Transverse colon (tissue), 4 donors: ENCODE measurements around the gene RPL41. TPM values are rescaled to one million over a fixed set of nuclear protein-coding genes. Genes with fewer than 3 reads are reported as not detected.

ENCODE experiments used
- DNase-seq: peaks from one replicate; pipeline ENCODE4 v3.0.0-alpha.2; 2019
- H3K27ac ChIP-seq, 4 donors: fragments of 200-600 bp; sonication (generic); 2 replicates each; pipeline ENCODE4 v1.5.1; 2016 to 2018; ENCODE audit warnings: inconsistent platforms in 4 of 4
- H3K27me3 ChIP-seq: fragments of 200-600 bp; sonication (generic); 2 replicates; pipeline ENCODE4 v1.5.1; 2017; ENCODE audit warnings: inconsistent platforms
- H3K36me3 ChIP-seq, 4 donors: fragments of 200-600 bp; sonication (generic); 2 replicates each; pipeline ENCODE4 v1.5.1; 2017 to 2019; ENCODE audit warnings: inconsistent platforms in 4 of 4
- H3K4me1 ChIP-seq, 4 donors: fragments of 200-600 bp; sonication (generic); 2 replicates each; pipeline ENCODE4 v1.5.1; 2017 to 2020; ENCODE audit warnings: inconsistent platforms in 4 of 4
- H3K4me3 ChIP-seq, 4 donors: fragments of 200-600 bp; sonication (generic); 1 replicate in 1 of 4; 2 replicates in 3 of 4; pipeline versions ENCODE4 v1.5.1 to v1.6.1; 2017 to 2019; ENCODE audit warnings: inconsistent platforms in 4 of 4
- H3K9me3 ChIP-seq, 2 donors: fragments of 200-600 bp; sonication (generic); 2 replicates each; pipeline ENCODE4 v1.5.1; 2017 to 2019; ENCODE audit warnings: inconsistent platforms in 2 of 2
- CTCF ChIP-seq, 5 experiments: fragments of 200-600 bp in 3 of 5; fragments of 450-650 bp in 2 of 5; sonication (generic) in 3 of 5; IDR thresholded peaks; 1 replicate in 2 of 5; 2 replicates in 3 of 5; pipeline ENCODE4 v1.5.1; 2016 to 2017; ENCODE audit warnings: antibody characterized with exemption in 5 of 5, inconsistent platforms in 3 of 5, mild to moderate bottlenecking in 2 of 5, moderate library complexity in 1 of 5
- EP300 ChIP-seq: sonication (generic); formaldehyde crosslinking; IDR thresholded peaks from one replicate; pipeline ENCODE4 v1.6.1; 2017; ENCODE audit warnings: antibody characterized with exemption, low read depth
- POLR2A ChIP-seq: fragments of 450-650 bp; IDR thresholded peaks from one replicate; pipeline ENCODE4 v1.6.1; 2016; ENCODE audit warnings: antibody characterized with exemption, mild to moderate bottlenecking, moderate library complexity
- POLR2AphosphoS5 ChIP-seq, 3 donors: sonication (generic); formaldehyde crosslinking; IDR thresholded peaks; one replicate each; pipeline ENCODE4 v1.6.1; 2016; ENCODE audit warnings: antibody characterized with exemption in 3 of 3
- WGBS, 2 donors: methylation state at CpG; one replicate each; pipeline ENCODE4 v1.1.5; 2018; ENCODE audit warnings: low coverage in 1 of 2; 5-methylcytosine and 5-hydroxymethylcytosine counted together
- in situ Hi-C, 4 donors: fragments of 200-750 bp; cut with MboI; loops; one replicate each; pipeline versions ENCODE4 v1.15.0 to v1.15.1; 2017; ENCODE audit warnings: low sequenced_read_pairs in 3 of 4, low pct_ligation_motif_present in 1 of 4, low pct_unique_long_range_greater_than_20kb in 1 of 4
- intact Hi-C: fragments of 100-400 bp; cut with DNase I; formaldehyde crosslinking; loops from one replicate; pipeline ENCODE4 v1.15.1; 2023; ENCODE audit warnings: low total_unique reads
- total RNA-seq, 4 donors: library from RNA; depleted of rRNA; stranded (reverse); fragments of >200 nt; gene quantifications; one replicate each; pipeline ENCODE4 v1.1.0, GENCODE V29; 2016

Gene RPL41
- total RNA-seq, 4 donors from 2014 or later, result 841 to 2,950 (median 1,684) TPM

- Histone ChIP-seq H3K4me3 (no peak overlapping the region), H3K9me3 (no peaks in the 10 kb centered on the region), H3K27me3 (no peaks in the 10 kb centered on the region), H3K36me3 (peaks cover 0 to 8% (median 0%) of the 10 kb centered on the region in 4 donors), H3K4me1 (peaks cover 3 to 56% (median 35%) of the 10 kb centered on the region in 4 donors), H3K27ac (peak overlapping the region; percentile 32 to 94 (median 62))
- intact Hi-C loops (no loop called here), in situ Hi-C loops (no loop called here)
- no peak for TF ChIP-seq EP300
- peak in 3 of 5 experiments; percentile 12 to 29 (median 18) for TF ChIP-seq CTCF (IDR thresholded peaks at IDR 0.05)
- DNase-seq, result peak; percentile 41
- 50 to 87% methylated on average over 1 to 15 of the region's 15 CpGs for WGBS, 2 donors
Observed at GRCh38 chr12:56084958-56085543, 31.4 kb upstream of the RPL41 start.

GRCh38 chr12:56086096-56086495 lies 30.3 kb upstream of the RPL41 start:
- H3K4me1 ChIP-seq, result peaks cover 3 to 53% (median 31%) of the 10 kb centered on the region in 4 donors
- in situ Hi-C loops, result no loop called here

GRCh38 chr12:56086608-56087007 lies 29.8 kb upstream of the RPL41 start:
- in situ Hi-C loops (no loop called here), intact Hi-C loops (no loop called here)
- no peaks in the 10 kb centered on the region for H3K27me3 ChIP-seq
- H3K36me3 ChIP-seq, result peaks cover 0 to 8% (median 0%) of the 10 kb centered on the region in 4 donors
- WGBS, 2 donors, result 80 to 82% methylated on average over 3 to 6 of the region's 6 CpGs
- no peaks in the 10 kb centered on the region for H3K9me3 ChIP-seq
- no peak for DNase-seq
- peaks cover 3 to 53% (median 31%) of the 10 kb centered on the region in 4 donors for H3K4me1 ChIP-seq
- TF ChIP-seq POLR2A, result no peak
- no peak for TF ChIP-seq POLR2AphosphoS5 (IDR thresholded peaks at IDR 0.05)
- TF ChIP-seq EP300, result no peak
- TF ChIP-seq CTCF (IDR thresholded peaks at IDR 0.05), result no peak
- H3K4me3 ChIP-seq, result no peak overlapping the region
- peak overlapping the region; percentile 65 to 94 (median 72) for H3K27ac ChIP-seq

More at GRCh38 chr12:56086096-56086495, 30.3 kb upstream of the RPL41 start:
- H3K27me3 ChIP-seq, result no peaks in the 10 kb centered on the region
- no peaks in the 10 kb centered on the region for H3K9me3 ChIP-seq
- TF ChIP-seq EP300 (peak; percentile 13), CTCF (IDR thresholded peaks at IDR 0.05) (no peak), POLR2A (no peak), POLR2AphosphoS5 (IDR thresholded peaks at IDR 0.05) (peak in 1 of 3 donors; percentile 8)
- 79% methylated on average over 3 of the region's 3 CpGs; no CpG with 5 or more reads in 1 of the 2 donors for WGBS, 2 donors
- H3K27ac ChIP-seq, result peak overlapping the region; percentile 65 to 94 (median 72)
- H3K36me3 ChIP-seq, result peaks cover 0 to 8% (median 0%) of the 10 kb centered on the region in 4 donors
- DNase-seq, result peak; percentile 57
- intact Hi-C loops, result no loop called here
- H3K4me3 ChIP-seq, result no peak overlapping the region

GRCh38 chr12:56087220-56087619 lies 29.2 kb upstream of the RPL41 start:
- in situ Hi-C loops, result no loop called here

More at GRCh38 chr12:56087220-56087619, 29.2 kb upstream of the RPL41 start:
- peak in 2 of 3 donors; percentile 26 to 62 for TF ChIP-seq POLR2AphosphoS5 (IDR thresholded peaks at IDR 0.05)
- no peak for TF ChIP-seq EP300
- peak; percentile 8 for TF ChIP-seq POLR2A
- Histone ChIP-seq H3K4me3 (no peak overlapping the region), H3K27ac (peak overlapping the region; percentile 65 to 94 (median 72)), H3K4me1 (peaks cover 3 to 52% (median 31%) of the 10 kb centered on the region in 4 donors), H3K27me3 (no peaks in the 10 kb centered on the region), H3K36me3 (peaks cover 0 to 8% (median 0%) of the 10 kb centered on the region in 4 donors), H3K9me3 (no peaks in the 10 kb centered on the region)
- 49% methylated on average over 6 of the region's 6 CpGs; no CpG with 5 or more reads in 1 of the 2 donors for WGBS, 2 donors
- peak; percentile 91 for DNase-seq
- intact Hi-C loops, result no loop called here
